HG03520 (cell line): ENCODE measurements around the gene TUNAR.

ENCODE experiments used
- ATAC-seq: cut with Tn5 transposase; IDR thresholded peaks from one replicate; pipeline ENCODE4 v1.9.1; 2021; ENCODE audit warnings: mild to moderate bottlenecking, moderate library complexity; ENCODE audit not compliant: unreplicated experiment

TUNAR gene

GRCh38 chr14:95871531-95871930, 5.1 kb upstream of the TUNAR start:
- no peak for ATAC-seq

GRCh38 chr14:95872777-95873176, 3.9 kb upstream of the TUNAR start:
- no peak for ATAC-seq

- no peak for ATAC-seq
Observed at GRCh38 chr14:95875831-95876760, 536 bp upstream of the TUNAR start.

- no peak for ATAC-seq
Observed at GRCh38 chr14:95877633-95878032, 1.0 kb downstream of the TUNAR start.

GRCh38 chr14:95884377-95884776, 7.7 kb downstream of the TUNAR start:
- ATAC-seq, result no peak

- ATAC-seq, result no peak
Observed at GRCh38 chr14:95885278-95885677, 8.6 kb downstream of the TUNAR start.

- no peak for ATAC-seq
Observed at GRCh38 chr14:95885866-95886265, 9.2 kb downstream of the TUNAR start.

- no peak for ATAC-seq
Observed at GRCh38 chr14:95886366-95887056, 9.9 kb downstream of the TUNAR start.

GRCh38 chr14:95887351-95887750, 10.7 kb downstream of the TUNAR start:
- no peak for ATAC-seq

GRCh38 chr14:95889236-95889979, 12.8 kb downstream of the TUNAR start:
- no peak for ATAC-seq

GRCh38 chr14:95891742-95892141, 15.1 kb downstream of the TUNAR start:
- ATAC-seq, result no peak

- ATAC-seq, result no peak
Observed at GRCh38 chr14:95892142-95892541, 15.5 kb downstream of the TUNAR start.

GRCh38 chr14:95895720-95896119, 19.1 kb downstream of the TUNAR start:
- ATAC-seq, result no peak

- ATAC-seq, result no peak
Observed at GRCh38 chr14:95896498-95897135, 20.0 kb downstream of the TUNAR start.

- ATAC-seq, result no peak
Observed at GRCh38 chr14:95897280-95897679, 20.6 kb downstream of the TUNAR start.

- ATAC-seq, result no peak
Observed at GRCh38 chr14:95901054-95901453, 24.4 kb downstream of the TUNAR start.

- no peak for ATAC-seq
Observed at GRCh38 chr14:95902273-95902826, 25.7 kb downstream of the TUNAR start.

GRCh38 chr14:95903165-95903564, 26.5 kb downstream of the TUNAR start:
- ATAC-seq, result no peak

GRCh38 chr14:95903616-95904107, 27.0 kb downstream of the TUNAR start:
- ATAC-seq, result no peak

GRCh38 chr14:95906591-95906990, 30.0 kb downstream of the TUNAR start:
- ATAC-seq, result no peak
